ENCODE results near the gene PAFAH2.
"Not testable (repeated sequence)": the region's sequence is repeated elsewhere in the genome, so short reads cannot be mapped to it uniquely, and the experiment has no call there.

The PAFAH2 gene

GRCh38 chr1:25991937-25992688 is 5.8 kb downstream of the PAFAH2 start:
- POLR2A ChIA-PET, result no interaction called here
- no peak overlapping the region for H3K4me3 ChIP-seq (ENCODE audit: low read depth, low read length)
- no peak for DNase-seq (ENCODE audit: low read depth, low spot score)
- no peak for TF ChIP-seq CTCF (IDR thresholded peaks at IDR 0.05; ENCODE audit: insufficient read depth, low read length, missing control alignments)
- CTCF ChIA-PET, result interaction anchor here (1.3 kb wide), 1 partner anchor 96 kb away, joined by 16 read pairs; no protein-coding TSS in a partner anchor

- CTCF ChIA-PET, result interaction anchor here (0.8 to 1.3 kb wide), 4 partner anchors 8 to 95 kb away, joined by 3 to 16 read pairs (median 4); no protein-coding TSS in a partner anchor
- no peak for TF ChIP-seq CTCF (IDR thresholded peaks at IDR 0.05; ENCODE audit: insufficient read depth, low read length, missing control alignments)
- no peak for DNase-seq (ENCODE audit: low read depth, low spot score)
- POLR2A ChIA-PET, result no interaction called here
- no peak overlapping the region for H3K4me3 ChIP-seq (ENCODE audit: low read depth, low read length)
Observed at GRCh38 chr1:25990702-25991395, 7.0 kb downstream of the PAFAH2 start.

- no peak for DNase-seq (ENCODE audit: low read depth, low spot score)
- CTCF ChIA-PET, result interaction anchor here (0.8 to 2.3 kb wide), 5 partner anchors 8 to 19 kb away, joined by 3 to 11 read pairs (median 3); partner anchors contain the start of gene PAFAH2
- H3K4me3 ChIP-seq (ENCODE audit: low read depth, low read length), result no peak overlapping the region
- POLR2A ChIA-PET, result no interaction called here
- no peak for TF ChIP-seq CTCF (IDR thresholded peaks at IDR 0.05; ENCODE audit: insufficient read depth, low read length, missing control alignments)
Observed at GRCh38 chr1:25990251-25990650, 7.6 kb downstream of the PAFAH2 start.

GRCh38 chr1:25989440-25990234 is 8.2 kb downstream of the PAFAH2 start:
- TF ChIP-seq CTCF (IDR thresholded peaks at IDR 0.05; ENCODE audit: insufficient read depth, low read length, missing control alignments), result no peak
- ChIA-PET CTCF (interaction anchor here (1.3 to 2.3 kb wide), 3 partner anchors 8 to 10 kb away, joined by 3 to 11 read pairs (median 5); partner anchors contain the start of gene PAFAH2), POLR2A (interaction anchor here (0.8 kb wide), 1 partner anchor 30 kb away, joined by 4 read pairs; no protein-coding TSS in a partner anchor)
- DNase-seq (ENCODE audit: low read depth, low spot score), result no peak
- H3K4me3 ChIP-seq (ENCODE audit: low read depth, low read length), result no peak overlapping the region

- H3K4me3 ChIP-seq (ENCODE audit: low read depth, low read length), result no peak overlapping the region
- CTCF ChIA-PET, result interaction anchor here (1.1 to 2.3 kb wide), 3 partner anchors 10 to 112 kb away, joined by 3 to 11 read pairs (median 10); partner anchors contain the start of genes PAFAH2 and PAQR7
- POLR2A ChIA-PET, result no interaction called here
- TF ChIP-seq CTCF (IDR thresholded peaks at IDR 0.05; ENCODE audit: insufficient read depth, low read length, missing control alignments), result no peak
- DNase-seq (ENCODE audit: low read depth, low spot score), result no peak
Observed at GRCh38 chr1:25987951-25988350, 9.9 kb downstream of the PAFAH2 start.

- DNase-seq (ENCODE audit: low read depth, low spot score); H3K4me3 ChIP-seq (ENCODE audit: low read depth, low read length); POLR2A ChIA-PET: not testable (repeated sequence)
- CTCF ChIA-PET, result interaction anchor here (1.5 to 2.1 kb wide), 2 partner anchors 11 to 91 kb away, joined by 4 to 10 read pairs; partner anchors contain the start of gene PAFAH2
Observed at GRCh38 chr1:25986773-25987172, 11.1 kb downstream of the PAFAH2 start.
